DND-41 (cell line): ENCODE data around the gene ASIC2.

Experiments used
- ATAC-seq: fragments of 200-7000 bp; cut with Tn5 transposase; 3 replicates; pipeline ENCODE4 v1.9.1; 2021; ENCODE audit warnings: low read depth; ENCODE audit not compliant: insufficient read depth
- DNase-seq: peaks from one replicate; pipeline ENCODE4 v3.0.0-alpha.2; 2020
- H2AFZ ChIP-seq: 2 replicates; pipeline ENCODE4 v1.6.0; 2012; ENCODE audit warnings: low read depth, low read length
- H3K27ac ChIP-seq: 2 replicates; pipeline ENCODE4 v1.5.1; 2012; ENCODE audit warnings: low read length, inconsistent platforms
- H3K27me3 ChIP-seq: fragments of 200-600 bp; sonication (generic); 2 replicates; pipeline ENCODE4 v1.6.0; 2012; ENCODE audit warnings: low read length, mild to moderate bottlenecking, inconsistent platforms; ENCODE audit not compliant: insufficient read depth, poor library complexity
- H3K36me3 ChIP-seq: 2 replicates; pipeline ENCODE4 v1.5.1; 2012; ENCODE audit warnings: low read length, inconsistent platforms; ENCODE audit not compliant: insufficient read depth
- H3K4me1 ChIP-seq: 2 replicates; pipeline ENCODE4 v1.5.1; 2012; ENCODE audit warnings: mild to moderate bottlenecking, low read length; ENCODE audit not compliant: insufficient read depth
- H3K4me2 ChIP-seq: 2 replicates; pipeline ENCODE4 v1.6.0; 2012; ENCODE audit warnings: mild to moderate bottlenecking, moderate library complexity, low read length, inconsistent platforms; ENCODE audit not compliant: insufficient read depth
- H3K4me3 ChIP-seq, 2 experiments: fragments of 200-600 bp in 1 of 2; shearing (Covaris generic) in 1 of 2; 2 replicates each; pipeline ENCODE4 v1.5.1; 2012 to 2016; ENCODE audit warnings: inconsistent platforms in 2 of 2, low read length in 2 of 2, mild to moderate bottlenecking in 2 of 2, low read depth in 1 of 2, moderate library complexity in 1 of 2
- H3K79me2 ChIP-seq: 2 replicates; pipeline ENCODE4 v1.6.0; 2012; ENCODE audit warnings: low read length, inconsistent platforms; ENCODE audit not compliant: insufficient read depth
- H3K9ac ChIP-seq: 2 replicates; pipeline ENCODE4 v1.6.0; 2012; ENCODE audit warnings: low read depth, mild to moderate bottlenecking, inconsistent platforms, low read length, moderate library complexity
- H3K9me3 ChIP-seq: 2 replicates; pipeline ENCODE4 v1.5.1; 2012; ENCODE audit warnings: low read length, moderate library complexity, mild to moderate bottlenecking, inconsistent platforms; ENCODE audit not compliant: insufficient read depth, severe bottlenecking
- H4K20me1 ChIP-seq: 2 replicates; pipeline ENCODE4 v1.6.0; 2012; ENCODE audit warnings: low read length; ENCODE audit not compliant: insufficient read depth
- CTCF ChIP-seq: IDR thresholded peaks from 2 replicates; pipeline ENCODE4 v1.5.1; 2012; ENCODE audit warnings: borderline replicate concordance, low read length, moderate library complexity, mild to moderate bottlenecking; ENCODE audit not compliant: poor library complexity, severe bottlenecking; ENCODE audit errors: extremely low read depth
- EZH2 ChIP-seq: IDR thresholded peaks from 3 replicates; pipeline ENCODE4 v1.6.1; 2012; ENCODE audit warnings: borderline replicate concordance, low read depth, mild to moderate bottlenecking, moderate library complexity, low read length, inconsistent platforms; ENCODE audit not compliant: severe bottlenecking

The ASIC2 gene

GRCh38 chr17:33192951-33193911, 99.9 kb downstream of the ASIC2 start:
- Histone ChIP-seq H3K9me3 (no peaks in the 10 kb centered on the region), H3K36me3 (no peaks in the 10 kb centered on the region), H2AFZ (no peak overlapping the region), H3K79me2 (no peaks in the 10 kb centered on the region), H4K20me1 (no peaks in the 10 kb centered on the region), H3K4me2 (no peak overlapping the region), H3K4me1 (no peaks in the 10 kb centered on the region), H3K27me3 (peaks cover 32% of the 10 kb centered on the region), H3K9ac (no peak overlapping the region), H3K27ac (no peak overlapping the region), H3K4me3 (no peak overlapping the region)
- DNase-seq, result no peak
- no peak for TF ChIP-seq EZH2
- no peak for TF ChIP-seq CTCF
- ATAC-seq, result no peak

- Histone ChIP-seq H3K4me1 (no peaks in the 10 kb centered on the region), H3K79me2 (no peaks in the 10 kb centered on the region), H3K9me3 (no peaks in the 10 kb centered on the region), H3K36me3 (no peaks in the 10 kb centered on the region), H3K27me3 (peaks cover 13% of the 10 kb centered on the region), H4K20me1 (no peaks in the 10 kb centered on the region), H3K4me2 (no peak overlapping the region), H3K9ac (no peak overlapping the region), H3K27ac (no peak overlapping the region), H2AFZ (no peak overlapping the region), H3K4me3 (no peak overlapping the region)
- TF ChIP-seq EZH2 (no peak), CTCF (no peak)
- DNase-seq (no peak), ATAC-seq (no peak)
Measured at GRCh38 chr17:33183487-33184026, 109.5 kb downstream of the ASIC2 start.

- Histone ChIP-seq H3K27me3 (peaks cover 20% of the 10 kb centered on the region), H3K27ac (no peak overlapping the region), H3K79me2 (no peaks in the 10 kb centered on the region), H3K36me3 (no peaks in the 10 kb centered on the region), H3K4me1 (no peaks in the 10 kb centered on the region), H3K9ac (no peak overlapping the region), H4K20me1 (no peaks in the 10 kb centered on the region), H3K4me3 (no peak overlapping the region), H3K9me3 (no peaks in the 10 kb centered on the region), H3K4me2 (no peak overlapping the region), H2AFZ (no peak overlapping the region)
- TF ChIP-seq CTCF, result no peak
- ATAC-seq, result no peak
- no peak for DNase-seq
Measured at GRCh38 chr17:33179151-33179550, 113.9 kb downstream of the ASIC2 start.
